ENCODE results near the gene G3BP2. TPM values are rescaled to one million over a fixed set of nuclear protein-coding genes. Genes with fewer than 3 reads are reported as not detected.
A peak's percentile ranks its signal among the peaks of the same experiment; 100 is the strongest.

The G3BP2 gene
- polyA plus RNA-seq, 1 donor from 2014 or later, result 332 TPM

- Histone ChIP-seq H3K79me2 (replicated peaks; ENCODE audit: insufficient read depth, low read length) (peaks cover 34% of the 10 kb centered on the region), H4K20me1 (ENCODE audit: insufficient read depth) (peaks cover 16% of the 10 kb centered on the region), H3K9me3 (ENCODE audit: low read length) (no peaks in the 10 kb centered on the region), H3K9ac (ENCODE audit: low read length) (peak overlapping the region; percentile 98), H3K36me3 (ENCODE audit: insufficient read depth, low read length) (no peaks in the 10 kb centered on the region), H3K4me2 (ENCODE audit: low read length) (peak overlapping the region; percentile 98), H2AFZ (ENCODE audit: low read depth, low read length) (peak overlapping the region; percentile 88), H3K27ac (ENCODE audit: low read length) (peak overlapping the region; percentile 99), H3K9me2 (ENCODE audit: insufficient read depth, low read length) (no peaks in the 10 kb centered on the region), H3K4me3 (ENCODE audit: low read length) (peak overlapping the region; percentile 89), H3F3A (ENCODE audit: insufficient read depth, low read length, poor library complexity, severe bottlenecking) (peaks cover 10% of the 10 kb centered on the region), H3K27me3 (ENCODE audit: insufficient read depth, low read depth, low read length) (no peaks in the 10 kb centered on the region)
- TF ChIP-seq POLR2AphosphoS5 (IDR thresholded peaks at IDR 0.05), result no peak
- no peak for TF ChIP-seq CTCF (IDR thresholded peaks at IDR 0.05; ENCODE audit: poor library complexity, severe bottlenecking)
- TF ChIP-seq SMC3 (conservative IDR thresholded peaks at IDR 0.05; ENCODE audit: poor library complexity), result no peak
- no peak for TF ChIP-seq EP300 (conservative IDR thresholded peaks at IDR 0.05; ENCODE audit: poor library complexity, severe bottlenecking)
Observed at GRCh38 chr4:75673959-75674328, 733 bp upstream of the G3BP2 start.

GRCh38 chr4:75672461-75673026, 667 bp downstream of the G3BP2 start:
- Histone ChIP-seq H3K9me2 (ENCODE audit: insufficient read depth, low read length) (no peaks in the 10 kb centered on the region), H3K4me2 (ENCODE audit: low read length) (no peak overlapping the region), H3K27ac (ENCODE audit: low read length) (peak overlapping the region; percentile 99), H3K79me2 (replicated peaks; ENCODE audit: insufficient read depth, low read length) (peaks cover 48% of the 10 kb centered on the region), H3K36me3 (ENCODE audit: insufficient read depth, low read length) (no peaks in the 10 kb centered on the region), H3K4me3 (ENCODE audit: low read length) (peak overlapping the region; percentile 89), H3K9me3 (ENCODE audit: low read length) (no peaks in the 10 kb centered on the region), H3K9ac (ENCODE audit: low read length) (peak overlapping the region; percentile 98), H3F3A (ENCODE audit: insufficient read depth, low read length, poor library complexity, severe bottlenecking) (peaks cover 10% of the 10 kb centered on the region), H4K20me1 (ENCODE audit: insufficient read depth) (peaks cover 30% of the 10 kb centered on the region), H2AFZ (ENCODE audit: low read depth, low read length) (peak overlapping the region; percentile 61), H3K27me3 (ENCODE audit: insufficient read depth, low read depth, low read length) (no peaks in the 10 kb centered on the region)
- peak; percentile 6 for TF ChIP-seq POLR2AphosphoS5 (IDR thresholded peaks at IDR 0.05)
- peak; percentile 63 for TF ChIP-seq REST (IDR thresholded peaks at IDR 0.05; ENCODE audit: borderline replicate concordance)
- TF ChIP-seq SMC3 (conservative IDR thresholded peaks at IDR 0.05; ENCODE audit: poor library complexity), result no peak
- peak; percentile 68 for TF ChIP-seq TAF1 (IDR thresholded peaks at IDR 0.05; ENCODE audit: low read depth)
- no peak for TF ChIP-seq EZH2 (IDR thresholded peaks at IDR 0.05; ENCODE audit: borderline replicate concordance, insufficient read depth, low read length, poor library complexity, severe bottlenecking)
- TF ChIP-seq RAD21 (conservative IDR thresholded peaks at IDR 0.05), result no peak
- TF ChIP-seq CTCF (IDR thresholded peaks at IDR 0.05; ENCODE audit: poor library complexity, severe bottlenecking), result no peak

Data from neural cell (in vitro differentiated cells).